Retinal pigment epithelial cell (primary cell): ENCODE data around the gene EIF1B.

Source experiments
- DNase-seq: peaks from one replicate; pipeline ENCODE4 v3.0.0-alpha.2; 2010; ENCODE audit warnings: low read depth
- H3K4me3 ChIP-seq: 2 replicates; pipeline ENCODE4 v1.5.1; 2011; ENCODE audit warnings: mild to moderate bottlenecking, low read length, control low read depth, moderate library complexity
- CTCF ChIP-seq: conservative IDR thresholded peaks from 2 replicates; pipeline ENCODE4 v1.5.1; 2011; ENCODE audit warnings: low read depth, low read length, control low read depth, inconsistent platforms

The EIF1B gene

GRCh38 chr3:40321818-40322217 lies 12.3 kb downstream of the EIF1B start:
- H3K4me3 ChIP-seq, result no peak overlapping the region
- no peak for TF ChIP-seq CTCF
- no peak for DNase-seq

GRCh38 chr3:40323946-40324345 lies 14.4 kb downstream of the EIF1B start:
- no peak overlapping the region for H3K4me3 ChIP-seq
- no peak for DNase-seq
- TF ChIP-seq CTCF, result no peak

DNA sequence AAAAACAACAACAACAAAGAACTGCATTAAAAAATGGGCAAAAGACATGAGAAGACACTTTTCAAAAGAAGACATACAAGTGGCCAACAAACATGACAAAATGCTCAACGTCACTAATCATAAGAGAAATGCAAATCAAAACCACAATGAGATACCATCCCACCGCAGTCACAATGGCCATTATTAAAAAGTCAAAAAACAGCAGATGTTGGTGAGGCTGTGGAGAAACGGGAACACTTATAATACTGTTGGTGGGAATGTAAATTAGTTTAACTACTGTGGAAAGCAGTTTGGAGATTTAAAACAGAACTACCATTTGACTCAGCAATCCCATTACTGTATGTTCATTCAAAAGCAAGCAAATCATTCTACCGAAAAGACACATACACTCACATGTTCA lies 15.1 kb downstream of the EIF1B start:
- no peak for TF ChIP-seq CTCF
- H3K4me3 ChIP-seq, result no peak overlapping the region
- DNase-seq, result no peak

DNA sequence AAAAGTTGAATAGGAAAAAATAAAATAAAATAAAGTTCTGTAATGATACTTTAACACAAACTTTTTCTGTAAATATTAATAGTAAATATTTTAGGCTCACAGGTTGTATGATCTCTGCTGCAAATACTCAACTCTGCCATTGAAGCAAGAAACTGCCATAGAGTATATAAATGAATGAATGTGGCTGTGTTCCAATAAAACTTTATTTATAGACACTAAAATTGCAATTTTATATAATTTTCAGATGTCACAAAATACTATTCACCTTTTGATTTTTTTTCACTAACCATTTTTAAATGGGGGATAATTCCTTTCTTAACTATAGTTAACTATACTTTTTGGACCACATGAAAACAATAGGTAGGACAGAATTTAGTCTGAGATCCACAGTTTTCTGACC lies 16.0 kb downstream of the EIF1B start:
- no peak overlapping the region for H3K4me3 ChIP-seq
- DNase-seq, result no peak
- TF ChIP-seq CTCF, result no peak

GRCh38 chr3:40328374-40328773 lies 18.9 kb downstream of the EIF1B start:
- TF ChIP-seq CTCF, result no peak
- no peak for DNase-seq
- H3K4me3 ChIP-seq, result no peak overlapping the region

GRCh38 chr3:40329071-40329470 lies 19.6 kb downstream of the EIF1B start:
- H3K4me3 ChIP-seq, result no peak overlapping the region
- no peak for TF ChIP-seq CTCF
- no peak for DNase-seq

DNA sequence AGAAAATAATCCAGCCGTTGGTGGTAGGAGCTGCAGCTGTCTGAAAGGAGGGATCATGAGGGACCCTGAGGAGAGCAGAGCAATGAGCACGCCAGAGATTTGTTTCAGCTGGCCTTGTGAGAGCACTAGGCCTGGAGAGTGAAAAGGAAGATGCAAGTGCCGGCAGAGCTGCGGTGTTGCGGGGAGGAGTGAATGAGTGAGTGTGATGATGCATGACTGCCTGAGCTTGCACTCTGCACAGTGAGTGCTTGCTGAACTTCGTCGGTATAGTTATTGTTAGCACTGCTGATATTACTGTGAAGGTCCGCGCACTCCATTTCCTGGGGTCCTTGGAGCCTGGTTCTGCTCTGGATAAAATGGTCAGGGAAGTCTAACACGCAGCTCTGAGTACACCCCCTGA lies 23.2 kb downstream of the EIF1B start:
- TF ChIP-seq CTCF, result no peak
- no peak for DNase-seq
- no peak overlapping the region for H3K4me3 ChIP-seq
